Measurements from ENCODE around the gene OR10W1.
A peak's percentile ranks its signal among the peaks of the same experiment; 100 is the strongest.

OR10W1 gene

DNA sequence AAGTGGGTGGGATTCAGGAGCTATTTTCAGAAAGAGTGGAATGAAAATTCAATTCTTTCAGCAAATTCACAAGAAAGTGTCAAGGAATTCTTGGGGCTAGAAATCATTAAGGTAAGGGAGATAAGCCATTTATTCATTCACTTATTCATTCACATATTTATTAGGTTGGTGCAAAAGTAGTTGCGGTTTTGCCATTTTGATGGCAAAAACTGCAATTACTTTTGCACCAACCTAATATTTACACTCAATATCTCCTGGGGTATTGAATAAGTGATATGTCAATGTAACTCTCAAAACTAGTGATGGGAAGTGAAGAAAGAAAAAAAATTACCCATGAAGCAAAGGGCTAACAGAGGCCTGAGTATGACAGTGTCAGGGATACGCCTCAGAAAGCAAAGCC is at the start of gene OR10W1:
Gene OR10W1 (minus strand): TSS at position 119 of the 400 bp plus-strand sequence. CDS start 402 bp downstream, outside the sequence.
- TF ChIP-seq, protein P1, sequence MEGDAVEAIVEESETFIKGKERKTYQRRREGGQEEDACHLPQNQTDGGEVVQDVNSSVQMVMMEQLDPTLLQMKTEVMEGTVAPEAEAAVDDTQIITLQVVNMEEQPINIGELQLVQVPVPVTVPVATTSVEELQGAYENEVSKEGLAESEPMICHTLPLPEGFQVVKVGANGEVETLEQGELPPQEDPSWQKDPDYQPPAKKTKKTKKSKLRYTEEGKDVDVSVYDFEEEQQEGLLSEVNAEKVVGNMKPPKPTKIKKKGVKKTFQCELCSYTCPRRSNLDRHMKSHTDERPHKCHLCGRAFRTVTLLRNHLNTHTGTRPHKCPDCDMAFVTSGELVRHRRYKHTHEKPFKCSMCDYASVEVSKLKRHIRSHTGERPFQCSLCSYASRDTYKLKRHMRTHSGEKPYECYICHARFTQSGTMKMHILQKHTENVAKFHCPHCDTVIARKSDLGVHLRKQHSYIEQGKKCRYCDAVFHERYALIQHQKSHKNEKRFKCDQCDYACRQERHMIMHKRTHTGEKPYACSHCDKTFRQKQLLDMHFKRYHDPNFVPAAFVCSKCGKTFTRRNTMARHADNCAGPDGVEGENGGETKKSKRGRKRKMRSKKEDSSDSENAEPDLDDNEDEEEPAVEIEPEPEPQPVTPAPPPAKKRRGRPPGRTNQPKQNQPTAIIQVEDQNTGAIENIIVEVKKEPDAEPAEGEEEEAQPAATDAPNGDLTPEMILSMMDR (IDR thresholded peaks at IDR 0.05; ENCODE audit: low read depth, low read length) = no peak
- DNase-seq (ENCODE audit: low read depth in 2 of 2) = no peak
- no peak within 1 kb of the TSS for H3K4me3 ChIP-seq (replicated peaks in 1 of 2; ENCODE audit: low read depth in 2 of 2, low read length in 2 of 2)

DNA sequence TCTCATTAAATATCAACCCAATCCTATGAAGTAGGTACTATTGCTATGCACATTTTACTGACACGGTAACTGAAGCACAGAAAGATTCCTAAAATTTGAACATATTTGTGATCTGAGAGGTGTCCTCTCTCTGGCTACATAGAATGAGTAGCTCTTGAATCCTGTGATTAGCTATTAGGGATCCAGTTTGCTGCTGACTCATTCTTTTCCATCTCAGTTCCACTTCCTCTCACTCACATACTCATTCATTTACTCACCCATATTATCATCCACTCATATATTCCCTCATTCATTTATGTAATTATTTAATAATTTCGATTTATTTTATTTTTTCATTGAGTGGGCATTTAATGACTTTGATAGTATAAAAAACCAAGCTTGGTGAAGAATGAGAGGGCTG is 48.1 kb upstream of the OR10W1 start:
- TF ChIP-seq, protein P1 (IDR thresholded peaks at IDR 0.05; ENCODE audit: low read depth, low read length) = no peak
- peak in 1 of 2 donors; percentile 85 for DNase-seq (ENCODE audit: low read depth in 2 of 2)
- no peak overlapping the region for H3K4me3 ChIP-seq (replicated peaks in 1 of 2; ENCODE audit: low read depth in 2 of 2, low read length in 2 of 2)

DNA sequence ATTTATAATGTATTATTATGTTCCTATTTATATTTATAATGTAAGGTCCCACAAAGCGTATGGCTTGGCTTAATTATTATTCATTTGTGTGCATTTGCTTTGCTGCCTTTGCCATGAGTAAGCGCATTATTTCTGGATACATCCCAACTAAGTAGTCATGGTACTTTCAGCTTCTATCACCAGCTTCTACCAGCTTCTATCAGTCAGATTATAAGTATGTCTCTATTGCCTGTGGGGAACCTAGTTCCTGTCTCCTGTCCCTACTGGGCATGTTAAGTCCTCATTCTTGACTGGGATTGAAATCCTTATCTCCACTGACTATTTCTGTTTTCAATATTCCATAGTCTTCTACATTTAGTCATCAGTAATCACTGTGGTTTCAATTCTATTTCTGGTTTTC is 33.5 kb upstream of the OR10W1 start:
- no peak overlapping the region for H3K4me3 ChIP-seq (replicated peaks in 1 of 2; ENCODE audit: low read depth in 2 of 2, low read length in 2 of 2)
- peak in 1 of 2 donors; percentile 86 for DNase-seq (ENCODE audit: low read depth in 2 of 2)
- TF ChIP-seq, protein P1 (IDR thresholded peaks at IDR 0.05; ENCODE audit: low read depth, low read length) = no peak

- TF ChIP-seq, protein P1 (IDR thresholded peaks at IDR 0.05; ENCODE audit: low read depth, low read length) = no peak
- no peak for DNase-seq (ENCODE audit: low read depth in 2 of 2)
- H3K4me3 ChIP-seq (replicated peaks in 1 of 2; ENCODE audit: low read depth in 2 of 2, low read length in 2 of 2) = no peak overlapping the region
Observed at GRCh38 chr11:58292017-58292416, 24.0 kb upstream of the OR10W1 start.

- no peak for DNase-seq (ENCODE audit: low read depth in 2 of 2)
- H3K4me3 ChIP-seq (replicated peaks in 1 of 2; ENCODE audit: low read depth in 2 of 2, low read length in 2 of 2) = no peak overlapping the region
- TF ChIP-seq, protein P1 (IDR thresholded peaks at IDR 0.05; ENCODE audit: low read depth, low read length) = no peak
Observed at GRCh38 chr11:58289266-58289665, 21.2 kb upstream of the OR10W1 start.

DNA sequence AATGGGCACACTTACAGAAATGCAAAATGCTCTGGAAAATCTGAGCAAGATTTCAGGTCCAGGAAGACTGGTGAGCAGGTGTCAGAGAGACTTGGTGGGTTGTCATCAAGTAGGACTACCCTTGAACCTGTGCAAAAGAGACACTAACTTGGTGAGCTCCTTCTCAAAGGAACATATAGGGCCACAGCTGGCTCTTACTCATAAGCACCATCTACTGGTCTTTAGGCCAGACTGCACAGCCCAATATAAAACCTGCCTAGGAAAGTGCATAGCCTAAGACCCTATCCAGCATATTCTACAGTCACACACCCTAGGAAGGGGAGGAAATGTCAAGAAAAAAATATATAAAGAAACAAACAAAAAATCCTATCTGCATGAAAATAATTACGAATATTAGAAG is 18.2 kb upstream of the OR10W1 start:
- H3K4me3 ChIP-seq (replicated peaks in 1 of 2; ENCODE audit: low read depth in 2 of 2, low read length in 2 of 2) = no peak overlapping the region
- TF ChIP-seq, protein P1 (IDR thresholded peaks at IDR 0.05; ENCODE audit: low read depth, low read length) = peak; percentile 91
- DNase-seq (ENCODE audit: low read depth in 2 of 2) = peak; percentile 25 to 73

GRCh38 chr11:58285483-58286040 is 17.5 kb upstream of the OR10W1 start:
- DNase-seq (ENCODE audit: low read depth in 2 of 2) = no peak
- TF ChIP-seq, protein P1 (IDR thresholded peaks at IDR 0.05; ENCODE audit: low read depth, low read length) = no peak
- no peak overlapping the region for H3K4me3 ChIP-seq (replicated peaks in 1 of 2; ENCODE audit: low read depth in 2 of 2, low read length in 2 of 2)

Data from cardiac fibroblast (primary cell).